Esophagus squamous epithelium (tissue), 4 donors: ENCODE measurements around the gene METTL16.

ENCODE experiments used
- CTCF ChIP-seq, 6 experiments: fragments of 450-650 bp in 4 of 6; fragments of 200-600 bp in 2 of 6; sonication (generic) in 2 of 6; IDR thresholded peaks; one replicate each; pipeline ENCODE4 v1.5.1; 2016 to 2019; ENCODE audit warnings: antibody characterized with exemption in 6 of 6, mild to moderate bottlenecking in 4 of 6, moderate library complexity in 4 of 6
- POLR2A ChIP-seq, 4 donors: fragments of 450-650 bp; IDR thresholded peaks; one replicate each; pipeline ENCODE4 v1.6.1; 2017; ENCODE audit warnings: antibody characterized with exemption in 4 of 4, mild to moderate bottlenecking in 4 of 4, moderate library complexity in 3 of 4

- TF ChIP-seq POLR2A (IDR thresholded peaks at IDR 0.05) (no peak), CTCF (IDR thresholded peaks at IDR 0.05) (no peak)
Observed at GRCh38 chr17:2406903-2407790, 104.5 kb downstream of the METTL16 start.
